KMS-11 (cell line): ENCODE results near the gene FAS.

Experiments used
- H2AFZ ChIP-seq: fragments of 200-600 bp; sonication (generic); 2 replicates; pipeline ENCODE4 v1.6.1; 2016; ENCODE audit warnings: antibody characterized with exemption, mixed run types, low read depth
- H3K27ac ChIP-seq: fragments of 200-600 bp; sonication (generic); 2 replicates; pipeline ENCODE4 v1.6.1; 2016; ENCODE audit warnings: mild to moderate bottlenecking, mixed run types
- H3K27me3 ChIP-seq: fragments of 200-600 bp; sonication (generic); 2 replicates; pipeline ENCODE4 v1.6.1; 2017; ENCODE audit warnings: mild to moderate bottlenecking, low read depth, mixed run types, moderate library complexity; ENCODE audit not compliant: insufficient read depth
- H3K36me3 ChIP-seq: fragments of 200-600 bp; sonication (generic); 2 replicates; pipeline ENCODE4 v1.6.1; 2017; ENCODE audit warnings: mild to moderate bottlenecking, mixed run types; ENCODE audit not compliant: insufficient read depth
- H3K4me1 ChIP-seq: fragments of 200-600 bp; sonication (generic); 2 replicates; pipeline ENCODE4 v1.6.1; 2016; ENCODE audit warnings: mild to moderate bottlenecking, low read depth, mixed run types; ENCODE audit not compliant: poor library complexity, severe bottlenecking
- H3K4me2 ChIP-seq: fragments of 200-600 bp; sonication (generic); 2 replicates; pipeline ENCODE4 v1.7.0; 2016; ENCODE audit warnings: mild to moderate bottlenecking, mixed run types
- H3K4me3 ChIP-seq: fragments of 200-600 bp; sonication (generic); IDR thresholded peaks from 2 replicates; pipeline ENCODE4 v1.6.1; 2017; ENCODE audit warnings: low read depth, low read length, mixed read lengths; ENCODE audit not compliant: insufficient read depth
- H3K79me2 ChIP-seq: fragments of 200-600 bp; sonication (generic); 2 replicates; pipeline ENCODE4 v1.6.1; 2016; ENCODE audit warnings: low read depth, mixed run types; ENCODE audit not compliant: insufficient read depth
- H3K9ac ChIP-seq: fragments of 200-600 bp; sonication (generic); 2 replicates; pipeline ENCODE4 v1.6.1; 2016; ENCODE audit warnings: mild to moderate bottlenecking, mixed run types
- H4K20me1 ChIP-seq: fragments of 200-600 bp; sonication (generic); 2 replicates; pipeline ENCODE4 v1.6.1; 2016; ENCODE audit warnings: mild to moderate bottlenecking, mixed run types; ENCODE audit not compliant: insufficient read depth
- TF ChIP-seq, protein P1 (sequence below): fragments of 200-600 bp; sonication (generic); conservative IDR thresholded peaks from 2 replicates; pipeline ENCODE4 v1.6.1; 2017; ENCODE audit warnings: low read depth, mild to moderate bottlenecking, antibody characterized with exemption, low read length, moderate library complexity, mixed read lengths

The FAS gene

DNA sequence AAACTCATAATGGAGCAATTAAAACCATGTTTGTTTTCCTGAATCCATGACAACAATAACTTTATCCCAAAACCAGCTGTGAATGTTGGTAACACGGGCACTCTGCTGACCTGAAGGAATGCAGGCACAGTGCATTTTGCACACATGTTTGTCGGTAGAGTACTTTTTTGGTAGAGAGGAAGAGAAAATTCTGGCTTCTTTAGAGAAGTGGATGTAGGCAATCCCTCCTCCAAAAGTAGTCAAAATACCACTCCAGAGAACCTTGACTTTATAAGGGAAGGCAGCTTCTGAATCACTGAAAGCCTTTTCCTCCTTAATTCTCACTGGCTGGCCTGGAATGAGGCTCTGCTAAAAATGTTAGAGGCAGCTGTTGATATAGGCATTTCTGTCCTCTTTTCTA, 22.2 kb upstream of the FAS start:
- Histone ChIP-seq H4K20me1 (no peaks in the 10 kb centered on the region), H3K9ac (no peak overlapping the region), H3K36me3 (no peaks in the 10 kb centered on the region), H3K4me2 (no peak overlapping the region), H3K27me3 (no peaks in the 10 kb centered on the region), H3K79me2 (no peaks in the 10 kb centered on the region), H2AFZ (no peak overlapping the region), H3K4me3 (no peak overlapping the region), H3K27ac (no peak overlapping the region), H3K4me1 (no peaks in the 10 kb centered on the region)
- TF ChIP-seq, protein P1, sequence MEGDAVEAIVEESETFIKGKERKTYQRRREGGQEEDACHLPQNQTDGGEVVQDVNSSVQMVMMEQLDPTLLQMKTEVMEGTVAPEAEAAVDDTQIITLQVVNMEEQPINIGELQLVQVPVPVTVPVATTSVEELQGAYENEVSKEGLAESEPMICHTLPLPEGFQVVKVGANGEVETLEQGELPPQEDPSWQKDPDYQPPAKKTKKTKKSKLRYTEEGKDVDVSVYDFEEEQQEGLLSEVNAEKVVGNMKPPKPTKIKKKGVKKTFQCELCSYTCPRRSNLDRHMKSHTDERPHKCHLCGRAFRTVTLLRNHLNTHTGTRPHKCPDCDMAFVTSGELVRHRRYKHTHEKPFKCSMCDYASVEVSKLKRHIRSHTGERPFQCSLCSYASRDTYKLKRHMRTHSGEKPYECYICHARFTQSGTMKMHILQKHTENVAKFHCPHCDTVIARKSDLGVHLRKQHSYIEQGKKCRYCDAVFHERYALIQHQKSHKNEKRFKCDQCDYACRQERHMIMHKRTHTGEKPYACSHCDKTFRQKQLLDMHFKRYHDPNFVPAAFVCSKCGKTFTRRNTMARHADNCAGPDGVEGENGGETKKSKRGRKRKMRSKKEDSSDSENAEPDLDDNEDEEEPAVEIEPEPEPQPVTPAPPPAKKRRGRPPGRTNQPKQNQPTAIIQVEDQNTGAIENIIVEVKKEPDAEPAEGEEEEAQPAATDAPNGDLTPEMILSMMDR, result no peak

DNA sequence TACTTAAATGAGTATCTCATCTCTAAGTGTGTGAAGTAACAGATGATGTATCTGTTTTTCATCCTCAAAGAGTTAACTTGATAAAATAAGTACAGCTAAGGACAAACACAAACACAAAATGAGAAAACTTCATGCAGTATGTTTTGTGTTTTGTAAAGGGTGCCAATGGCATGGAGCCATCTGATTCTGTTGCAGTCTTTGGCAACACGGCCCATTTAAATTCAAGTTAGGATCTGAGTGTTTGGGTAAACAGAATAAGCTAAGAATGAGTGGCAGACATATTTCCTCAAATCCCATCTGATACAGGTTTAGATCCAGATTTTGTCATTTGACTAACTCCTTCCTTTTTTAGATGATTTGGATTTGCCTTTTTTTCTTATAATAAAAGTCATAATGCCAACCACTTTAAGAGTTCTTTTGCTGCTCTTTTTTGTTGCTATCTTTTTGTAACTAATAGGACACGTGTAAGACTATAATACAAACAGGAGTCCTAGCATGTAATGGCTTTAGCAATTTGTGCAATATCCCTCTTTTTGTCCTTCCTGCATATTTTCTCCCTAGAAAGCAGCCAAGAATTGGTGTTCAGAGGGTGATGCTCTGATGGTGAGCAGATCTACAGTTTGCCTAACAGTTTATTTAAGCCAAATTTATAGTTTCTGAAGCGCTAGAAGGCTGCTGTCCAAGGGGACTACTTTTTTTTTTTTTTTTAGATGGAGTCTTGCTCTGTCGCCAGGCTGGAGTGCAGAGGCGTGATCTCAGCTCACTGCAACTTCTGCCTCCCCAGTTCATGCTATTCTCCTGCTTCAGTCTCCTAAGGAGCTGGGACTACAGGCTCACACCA, 19.2 kb upstream of the FAS start:
- Histone ChIP-seq H3K4me1 (peaks cover 13% of the 10 kb centered on the region), H2AFZ (no peak overlapping the region), H3K27me3 (no peaks in the 10 kb centered on the region), H4K20me1 (no peaks in the 10 kb centered on the region), H3K4me2 (no peak overlapping the region), H3K79me2 (no peaks in the 10 kb centered on the region), H3K36me3 (no peaks in the 10 kb centered on the region), H3K27ac (no peak overlapping the region), H3K9ac (no peak overlapping the region), H3K4me3 (no peak overlapping the region)
- TF ChIP-seq, protein P1, result no peak

DNA sequence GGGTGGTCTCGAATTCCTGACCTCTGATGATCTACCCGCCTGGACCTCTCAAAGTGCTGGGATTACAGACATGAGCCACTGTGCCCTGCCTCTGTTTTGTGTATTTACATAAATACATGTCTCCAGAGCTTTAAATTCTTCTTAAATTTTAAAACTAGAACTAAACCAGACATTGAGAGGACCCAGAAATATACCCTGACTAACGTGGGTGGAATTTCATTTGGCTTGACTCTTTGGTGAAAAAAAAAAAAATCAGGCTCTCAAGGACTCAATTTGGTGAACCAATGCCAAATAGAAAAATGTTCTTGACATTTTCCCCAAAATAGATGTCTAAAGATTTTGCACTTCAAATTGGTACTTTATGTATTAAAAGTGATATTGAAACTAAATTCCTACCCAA, 16.6 kb upstream of the FAS start:
- Histone ChIP-seq H3K9ac (no peak overlapping the region), H3K79me2 (no peaks in the 10 kb centered on the region), H3K27me3 (no peaks in the 10 kb centered on the region), H4K20me1 (no peaks in the 10 kb centered on the region), H3K27ac (no peak overlapping the region), H3K36me3 (no peaks in the 10 kb centered on the region), H3K4me1 (peaks cover 20% of the 10 kb centered on the region), H2AFZ (no peak overlapping the region), H3K4me3 (no peak overlapping the region), H3K4me2 (no peak overlapping the region)
- TF ChIP-seq, protein P1, result no peak

DNA sequence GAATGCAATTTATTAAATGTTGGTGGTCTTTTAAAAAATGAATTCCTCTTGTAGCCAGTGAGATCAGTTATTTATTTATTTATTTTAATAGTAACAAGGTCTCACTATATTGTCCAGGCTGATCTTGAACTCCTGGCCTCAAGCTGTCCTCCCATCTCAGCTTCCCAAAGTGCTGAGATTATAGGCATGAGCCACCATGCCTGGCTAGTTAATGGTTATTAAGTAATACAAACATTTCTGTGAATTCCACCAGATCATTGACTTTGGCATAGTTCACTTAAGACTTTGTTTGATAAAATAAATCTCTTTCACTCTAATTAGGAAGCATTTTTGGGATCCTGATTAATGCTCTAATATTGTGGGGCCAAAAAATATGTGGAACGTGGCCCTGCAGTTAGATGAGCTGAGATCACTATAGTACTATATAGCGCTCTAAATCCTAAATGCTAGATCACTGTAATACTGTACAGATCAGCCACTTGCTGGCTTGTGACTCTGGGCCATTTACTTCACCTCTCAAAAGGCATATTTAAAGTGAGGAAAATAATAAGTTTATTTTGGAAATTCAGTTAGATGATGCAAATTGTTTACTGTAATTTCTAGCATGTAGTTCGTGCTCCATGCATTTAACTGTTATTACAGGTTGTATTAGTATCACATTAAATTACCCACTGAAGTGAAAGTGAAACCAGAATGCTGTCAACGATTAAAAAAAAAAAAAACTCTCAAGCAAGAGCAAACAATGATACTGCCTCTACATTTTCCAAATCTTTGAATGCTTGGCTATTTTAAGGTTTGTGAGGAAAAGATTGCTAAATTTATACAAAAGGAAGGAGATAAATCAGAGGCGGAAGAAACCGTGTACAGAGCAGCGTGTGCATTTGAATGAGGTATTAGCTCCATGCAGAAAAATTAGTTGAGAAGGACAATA, 15.9 kb upstream of the FAS start:
- Histone ChIP-seq H3K4me3 (no peak overlapping the region), H3K27ac (no peak overlapping the region), H4K20me1 (no peaks in the 10 kb centered on the region), H3K9ac (peak overlapping the region; percentile 18; the same call in 1 of the 2 replicates), H3K4me1 (peaks cover 27% of the 10 kb centered on the region), H3K4me2 (peak overlapping the region; percentile 57), H3K27me3 (no peaks in the 10 kb centered on the region), H2AFZ (peak overlapping the region; percentile 64), H3K79me2 (no peaks in the 10 kb centered on the region), H3K36me3 (no peaks in the 10 kb centered on the region)
- TF ChIP-seq, protein P1, result no peak
